Measurements from ENCODE around the gene TK2.

Gene TK2

GRCh38 chr16:66554495-66554894 is 4.6 kb upstream of the TK2 start:
- Histone ChIP-seq H3K9me3 (ENCODE audit: insufficient read depth, low read depth, low read length) (no peaks in the 10 kb centered on the region), H3K4me2 (ENCODE audit: low read depth, low read length, poor library complexity, severe bottlenecking) (peak overlapping the region; percentile 98), H3K9me2 (replicated peaks; ENCODE audit: low read depth, low read length) (no peaks in the 10 kb centered on the region), H3K9ac (ENCODE audit: low read depth, low read length, poor library complexity, severe bottlenecking) (peak overlapping the region; percentile 92), H3K79me2 (ENCODE audit: insufficient read depth, low read length) (peaks cover 91% of the 10 kb centered on the region), H4K20me1 (ENCODE audit: insufficient read depth, low read length, poor library complexity, severe bottlenecking) (peaks cover 62% of the 10 kb centered on the region), H3K27me3 (ENCODE audit: insufficient read depth, low read length, poor library complexity, severe bottlenecking) (no peaks in the 10 kb centered on the region), H3K4me3 (ENCODE audit: low read length, poor library complexity, severe bottlenecking) (peak overlapping the region; percentile 94), H3K4me1 (ENCODE audit: insufficient read depth, low read length, poor library complexity, severe bottlenecking) (peaks cover 87% of the 10 kb centered on the region), H2AFZ (ENCODE audit: low read length) (no peak overlapping the region), H3F3A (ENCODE audit: low read depth) (0 out of 2 replicates have a peak, but pooled peaks cover 6% of the 10 kb centered on the region), H3K36me3 (ENCODE audit: insufficient read depth, low read length) (no peaks in the 10 kb centered on the region)
- TF ChIP-seq CTCF (conservative IDR thresholded peaks at IDR 0.05; ENCODE audit: low read length) (no peak), EZH2phosphoT487 (IDR thresholded peaks at IDR 0.05; ENCODE audit: borderline replicate concordance) (no peak)

- H3K9ac ChIP-seq (ENCODE audit: low read depth, low read length, poor library complexity, severe bottlenecking), result peak overlapping the region; percentile 92
- H4K20me1 ChIP-seq (ENCODE audit: insufficient read depth, low read length, poor library complexity, severe bottlenecking), result peaks cover 58% of the 10 kb centered on the region
- peaks cover 87% of the 10 kb centered on the region for H3K4me1 ChIP-seq (ENCODE audit: insufficient read depth, low read length, poor library complexity, severe bottlenecking)
- no peaks in the 10 kb centered on the region for H3K9me2 ChIP-seq (replicated peaks; ENCODE audit: low read depth, low read length)
- H3F3A ChIP-seq (ENCODE audit: low read depth), result 0 out of 2 replicates have a peak, but pooled peaks cover 8% of the 10 kb centered on the region
- H2AFZ ChIP-seq (ENCODE audit: low read length), result no peak overlapping the region
- no peaks in the 10 kb centered on the region for H3K9me3 ChIP-seq (ENCODE audit: insufficient read depth, low read depth, low read length)
- peak overlapping the region; percentile 98 for H3K4me2 ChIP-seq (ENCODE audit: low read depth, low read length, poor library complexity, severe bottlenecking)
- H3K36me3 ChIP-seq (ENCODE audit: insufficient read depth, low read length), result no peaks in the 10 kb centered on the region
- peak overlapping the region; percentile 94 for H3K4me3 ChIP-seq (ENCODE audit: low read length, poor library complexity, severe bottlenecking)
- no peaks in the 10 kb centered on the region for H3K27me3 ChIP-seq (ENCODE audit: insufficient read depth, low read length, poor library complexity, severe bottlenecking)
- H3K79me2 ChIP-seq (ENCODE audit: insufficient read depth, low read length), result peaks cover 86% of the 10 kb centered on the region
- no peak for TF ChIP-seq EZH2phosphoT487 (IDR thresholded peaks at IDR 0.05; ENCODE audit: borderline replicate concordance)
- no peak for TF ChIP-seq CTCF (conservative IDR thresholded peaks at IDR 0.05; ENCODE audit: low read length)
Observed at GRCh38 chr16:66554021-66554420, 4.1 kb upstream of the TK2 start.

- peaks cover 78% of the 10 kb centered on the region for H3K79me2 ChIP-seq (ENCODE audit: insufficient read depth, low read length)
- peak overlapping the region; percentile 92 for H3K9ac ChIP-seq (ENCODE audit: low read depth, low read length, poor library complexity, severe bottlenecking)
- peaks cover 50% of the 10 kb centered on the region for H4K20me1 ChIP-seq (ENCODE audit: insufficient read depth, low read length, poor library complexity, severe bottlenecking)
- H3K36me3 ChIP-seq (ENCODE audit: insufficient read depth, low read length), result no peaks in the 10 kb centered on the region
- peak overlapping the region; percentile 98 for H3K4me2 ChIP-seq (ENCODE audit: low read depth, low read length, poor library complexity, severe bottlenecking)
- H3F3A ChIP-seq (ENCODE audit: low read depth), result peaks cover 14% of the 10 kb centered on the region; the same call in 1 of the 2 replicates
- no peaks in the 10 kb centered on the region for H3K9me3 ChIP-seq (ENCODE audit: insufficient read depth, low read depth, low read length)
- H3K9me2 ChIP-seq (replicated peaks; ENCODE audit: low read depth, low read length), result no peaks in the 10 kb centered on the region
- peaks cover 87% of the 10 kb centered on the region for H3K4me1 ChIP-seq (ENCODE audit: insufficient read depth, low read length, poor library complexity, severe bottlenecking)
- no peaks in the 10 kb centered on the region for H3K27me3 ChIP-seq (ENCODE audit: insufficient read depth, low read length, poor library complexity, severe bottlenecking)
- peak overlapping the region; percentile 94 for H3K4me3 ChIP-seq (ENCODE audit: low read length, poor library complexity, severe bottlenecking)
- no peak overlapping the region for H2AFZ ChIP-seq (ENCODE audit: low read length)
- TF ChIP-seq EZH2phosphoT487 (IDR thresholded peaks at IDR 0.05; ENCODE audit: borderline replicate concordance) (no peak), CTCF (conservative IDR thresholded peaks at IDR 0.05; ENCODE audit: low read length) (no peak)
Observed at GRCh38 chr16:66553223-66553622, 3.3 kb upstream of the TK2 start.

Data from Loucy (cell line).